ENCODE results near the gene FOXO6.

GRCh38 chr1:41365320-41365633 is 4.0 kb downstream of the FOXO6 start:
- no peak for TF ChIP-seq JUNB (IDR thresholded peaks at IDR 0.05; ENCODE audit: unreplicated experiment)
- no peak for TF ChIP-seq CTCF (conservative IDR thresholded peaks at IDR 0.05; ENCODE audit: low read depth in 2 of 2)
- no peak for TF ChIP-seq POLR2AphosphoS5 (IDR thresholded peaks at IDR 0.05; ENCODE audit: low read depth)
- TF ChIP-seq EZH2 (IDR thresholded peaks at IDR 0.05; ENCODE audit: low read depth, unreplicated experiment): no peak
- TF ChIP-seq, protein P1, sequence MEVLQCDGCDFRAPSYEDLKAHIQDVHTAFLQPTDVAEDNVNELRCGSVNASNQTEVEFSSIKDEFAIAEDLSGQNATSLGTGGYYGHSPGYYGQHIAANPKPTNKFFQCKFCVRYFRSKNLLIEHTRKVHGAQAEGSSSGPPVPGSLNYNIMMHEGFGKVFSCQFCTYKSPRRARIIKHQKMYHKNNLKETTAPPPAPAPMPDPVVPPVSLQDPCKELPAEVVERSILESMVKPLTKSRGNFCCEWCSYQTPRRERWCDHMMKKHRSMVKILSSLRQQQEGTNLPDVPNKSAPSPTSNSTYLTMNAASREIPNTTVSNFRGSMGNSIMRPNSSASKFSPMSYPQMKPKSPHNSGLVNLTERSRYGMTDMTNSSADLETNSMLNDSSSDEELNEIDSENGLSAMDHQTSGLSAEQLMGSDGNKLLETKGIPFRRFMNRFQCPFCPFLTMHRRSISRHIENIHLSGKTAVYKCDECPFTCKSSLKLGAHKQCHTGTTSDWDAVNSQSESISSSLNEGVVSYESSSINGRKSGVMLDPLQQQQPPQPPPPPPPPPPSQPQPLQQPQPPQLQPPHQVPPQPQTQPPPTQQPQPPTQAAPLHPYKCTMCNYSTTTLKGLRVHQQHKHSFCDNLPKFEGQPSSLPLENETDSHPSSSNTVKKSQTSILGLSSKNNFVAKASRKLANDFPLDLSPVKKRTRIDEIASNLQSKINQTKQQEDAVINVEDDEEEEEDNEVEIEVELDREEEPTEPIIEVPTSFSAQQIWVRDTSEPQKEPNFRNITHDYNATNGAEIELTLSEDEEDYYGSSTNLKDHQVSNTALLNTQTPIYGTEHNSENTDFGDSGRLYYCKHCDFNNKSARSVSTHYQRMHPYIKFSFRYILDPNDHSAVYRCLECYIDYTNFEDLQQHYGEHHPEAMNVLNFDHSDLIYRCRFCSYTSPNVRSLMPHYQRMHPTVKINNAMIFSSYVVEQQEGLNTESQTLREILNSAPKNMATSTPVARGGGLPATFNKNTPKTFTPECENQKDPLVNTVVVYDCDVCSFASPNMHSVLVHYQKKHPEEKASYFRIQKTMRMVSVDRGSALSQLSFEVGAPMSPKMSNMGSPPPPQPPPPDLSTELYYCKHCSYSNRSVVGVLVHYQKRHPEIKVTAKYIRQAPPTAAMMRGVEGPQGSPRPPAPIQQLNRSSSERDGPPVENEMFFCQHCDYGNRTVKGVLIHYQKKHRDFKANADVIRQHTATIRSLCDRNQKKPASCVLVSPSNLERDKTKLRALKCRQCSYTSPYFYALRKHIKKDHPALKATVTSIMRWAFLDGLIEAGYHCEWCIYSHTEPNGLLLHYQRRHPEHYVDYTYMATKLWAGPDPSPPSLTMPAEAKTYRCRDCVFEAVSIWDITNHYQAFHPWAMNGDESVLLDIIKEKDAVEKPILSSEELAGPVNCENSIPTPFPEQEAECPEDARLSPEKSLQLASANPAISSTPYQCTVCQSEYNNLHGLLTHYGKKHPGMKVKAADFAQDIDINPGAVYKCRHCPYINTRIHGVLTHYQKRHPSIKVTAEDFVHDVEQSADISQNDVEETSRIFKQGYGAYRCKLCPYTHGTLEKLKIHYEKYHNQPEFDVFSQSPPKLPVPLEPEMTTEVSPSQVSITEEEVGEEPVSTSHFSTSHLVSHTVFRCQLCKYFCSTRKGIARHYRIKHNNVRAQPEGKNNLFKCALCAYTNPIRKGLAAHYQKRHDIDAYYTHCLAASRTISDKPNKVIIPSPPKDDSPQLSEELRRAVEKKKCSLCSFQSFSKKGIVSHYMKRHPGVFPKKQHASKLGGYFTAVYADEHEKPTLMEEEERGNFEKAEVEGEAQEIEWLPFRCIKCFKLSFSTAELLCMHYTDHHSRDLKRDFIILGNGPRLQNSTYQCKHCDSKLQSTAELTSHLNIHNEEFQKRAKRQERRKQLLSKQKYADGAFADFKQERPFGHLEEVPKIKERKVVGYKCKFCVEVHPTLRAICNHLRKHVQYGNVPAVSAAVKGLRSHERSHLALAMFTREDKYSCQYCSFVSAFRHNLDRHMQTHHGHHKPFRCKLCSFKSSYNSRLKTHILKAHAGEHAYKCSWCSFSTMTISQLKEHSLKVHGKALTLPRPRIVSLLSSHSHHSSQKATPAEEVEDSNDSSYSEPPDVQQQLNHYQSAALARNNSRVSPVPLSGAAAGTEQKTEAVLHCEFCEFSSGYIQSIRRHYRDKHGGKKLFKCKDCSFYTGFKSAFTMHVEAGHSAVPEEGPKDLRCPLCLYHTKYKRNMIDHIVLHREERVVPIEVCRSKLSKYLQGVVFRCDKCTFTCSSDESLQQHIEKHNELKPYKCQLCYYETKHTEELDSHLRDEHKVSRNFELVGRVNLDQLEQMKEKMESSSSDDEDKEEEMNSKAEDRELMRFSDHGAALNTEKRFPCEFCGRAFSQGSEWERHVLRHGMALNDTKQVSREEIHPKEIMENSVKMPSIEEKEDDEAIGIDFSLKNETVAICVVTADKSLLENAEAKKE (CRISPR knock-in tag; IDR thresholded peaks at IDR 0.05): no peak
- TF ChIP-seq, protein P2, sequence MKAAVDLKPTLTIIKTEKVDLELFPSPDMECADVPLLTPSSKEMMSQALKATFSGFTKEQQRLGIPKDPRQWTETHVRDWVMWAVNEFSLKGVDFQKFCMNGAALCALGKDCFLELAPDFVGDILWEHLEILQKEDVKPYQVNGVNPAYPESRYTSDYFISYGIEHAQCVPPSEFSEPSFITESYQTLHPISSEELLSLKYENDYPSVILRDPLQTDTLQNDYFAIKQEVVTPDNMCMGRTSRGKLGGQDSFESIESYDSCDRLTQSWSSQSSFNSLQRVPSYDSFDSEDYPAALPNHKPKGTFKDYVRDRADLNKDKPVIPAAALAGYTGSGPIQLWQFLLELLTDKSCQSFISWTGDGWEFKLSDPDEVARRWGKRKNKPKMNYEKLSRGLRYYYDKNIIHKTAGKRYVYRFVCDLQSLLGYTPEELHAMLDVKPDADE (IDR thresholded peaks at IDR 0.05): no peak
- no peak for TF ChIP-seq EZH2phosphoT487 (IDR thresholded peaks at IDR 0.05; ENCODE audit: unreplicated experiment)
- no peak for TF ChIP-seq REST (IDR thresholded peaks at IDR 0.05; ENCODE audit: unreplicated experiment)
- TF ChIP-seq CREB1 (CRISPR knock-in tag; IDR thresholded peaks at IDR 0.05; ENCODE audit: low read depth): no peak
- no peak for TF ChIP-seq ZNF331 (CRISPR knock-in tag; IDR thresholded peaks at IDR 0.05; ENCODE audit: low read depth)
